Spleen (tissue), 11 donors: ENCODE data around the gene RAD9A. TPM values are rescaled to one million over a fixed set of nuclear protein-coding genes. Genes with fewer than 3 reads are reported as not detected.

ENCODE experiments used
- DNase-seq: peaks from one replicate; pipeline ENCODE4 v3.0.0-alpha.2; 2020
- H3K27ac ChIP-seq, 8 donors: fragments of 200-600 bp; sonication (generic) in 7 of 8; 1 replicate in 4 of 8; 2 replicates in 4 of 8; pipeline versions ENCODE4 v1.5.0 to v1.8.0; 2016 to 2021; ENCODE audit warnings: inconsistent platforms in 4 of 8, mild to moderate bottlenecking in 4 of 8, moderate library complexity in 1 of 8
- H3K27me3 ChIP-seq, 7 donors: fragments of 200-600 bp; sonication (generic) in 6 of 7; replicated peaks in 1 of 7; 1 replicate in 4 of 7; 2 replicates in 3 of 7; pipeline versions ENCODE4 v1.5.0 to v1.8.0; 2016 to 2021; ENCODE audit warnings: inconsistent platforms in 3 of 7, mild to moderate bottlenecking in 1 of 7
- H3K36me3 ChIP-seq, 6 donors: fragments of 200-600 bp; sonication (generic) in 5 of 6; 1 replicate in 4 of 6; 2 replicates in 2 of 6; pipeline versions ENCODE4 v1.5.0 to v1.8.0; 2016 to 2021; ENCODE audit warnings: inconsistent platforms in 2 of 6
- H3K4me1 ChIP-seq, 6 donors: fragments of 200-600 bp; sonication (generic) in 5 of 6; 1 replicate in 3 of 6; 2 replicates in 3 of 6; pipeline versions ENCODE4 v1.5.0 to v1.8.0; 2016 to 2021; ENCODE audit warnings: inconsistent platforms in 3 of 6
- H3K4me3 ChIP-seq, 8 donors: fragments of 200-600 bp; sonication (generic) in 7 of 8; 1 replicate in 4 of 8; 2 replicates in 4 of 8; pipeline versions ENCODE4 v1.5.0 to v1.8.0; 2016 to 2021; ENCODE audit warnings: inconsistent platforms in 4 of 8, mild to moderate bottlenecking in 4 of 8, moderate library complexity in 2 of 8
- H3K9me3 ChIP-seq, 8 donors: fragments of 200-600 bp; sonication (generic) in 7 of 8; 1 replicate in 4 of 8; 2 replicates in 4 of 8; pipeline versions ENCODE4 v1.5.0 to v1.8.0; 2016 to 2021; ENCODE audit warnings: inconsistent platforms in 4 of 8
- POLR2A ChIP-seq, 3 donors: fragments of 450-650 bp; IDR thresholded peaks; one replicate each; pipeline ENCODE4 v1.5.1; 2017; ENCODE audit warnings: antibody characterized with exemption in 3 of 3, mild to moderate bottlenecking in 1 of 3
- POLR2AphosphoS5 ChIP-seq, 3 donors: sonication (generic); formaldehyde crosslinking; IDR thresholded peaks; one replicate each; pipeline ENCODE4 v1.5.1; 2017; ENCODE audit warnings: antibody characterized with exemption in 3 of 3
- WGBS, 5 donors: extraction: QIAGEN DNeasy Blood & Tissue Kit in 3 of 5; methylation state at CpG; one replicate each; pipeline versions ENCODE4 v1.1.5 to v1.1.7; 2013 to 2018; 5-methylcytosine and 5-hydroxymethylcytosine counted together
- intact Hi-C: fragments of 100-400 bp; cut with DNase I; formaldehyde crosslinking; loops from one replicate; pipeline ENCODE4 v1.15.0; 2023; ENCODE audit warnings: low total_unique reads
- polyA plus RNA-seq, 3 donors: library from polyadenylated mRNA; stranded (reverse); fragments of 200-250 nt; gene quantifications; one replicate each; pipeline ENCODE4 v1.2.1, GENCODE V29; 2013
- total RNA-seq, 7 donors: library from RNA; depleted of rRNA in 3 of 7; stranded (reverse); fragments of >200 nt in 3 of 7; fragmentation: NEBNext Ultra II Directional in 4 of 7; extraction: Animal tissue kit (Norgen Biotek cat#: 25700) in 4 of 7; gene quantifications; one replicate each; pipeline versions ENCODE4 v1.1.0 to v1.2.1, GENCODE V29; 2016 to 2021
- TF ChIP-seq, protein P1 (sequence below), 11 experiments: fragments of 200-600 bp in 7 of 11; fragments of 450-650 bp in 4 of 11; sonication (generic) in 4 of 11; IDR thresholded peaks in 8 of 11; conservative IDR thresholded peaks in 3 of 11; 1 replicate in 7 of 11; 2 replicates in 4 of 11; pipeline versions ENCODE4 v1.4.0 to v1.8.0; 2016 to 2021; ENCODE audit warnings: antibody characterized with exemption in 11 of 11, inconsistent platforms in 4 of 11, mild to moderate bottlenecking in 1 of 11
- donor health status: healthy with polysubstance abuse.
- donor health status: DM: no; HTN: no; CAD: no; lungs with moderate emphysema.
- donor health status: DM: no; HTN: no; CAD: no.
- donor health status: Bipolar disorder and iron deficiency.
- donor health status: healthy.
- donor health status: DM: no; HTN: no; CAD: no.
- donor health status: DM: yes; HTN: yes; CAD: no.

Gene RAD9A
- total and polyA plus RNA-seq, 10 donors, result 18.2 to 44.8 (median 30.1) TPM

DNA sequence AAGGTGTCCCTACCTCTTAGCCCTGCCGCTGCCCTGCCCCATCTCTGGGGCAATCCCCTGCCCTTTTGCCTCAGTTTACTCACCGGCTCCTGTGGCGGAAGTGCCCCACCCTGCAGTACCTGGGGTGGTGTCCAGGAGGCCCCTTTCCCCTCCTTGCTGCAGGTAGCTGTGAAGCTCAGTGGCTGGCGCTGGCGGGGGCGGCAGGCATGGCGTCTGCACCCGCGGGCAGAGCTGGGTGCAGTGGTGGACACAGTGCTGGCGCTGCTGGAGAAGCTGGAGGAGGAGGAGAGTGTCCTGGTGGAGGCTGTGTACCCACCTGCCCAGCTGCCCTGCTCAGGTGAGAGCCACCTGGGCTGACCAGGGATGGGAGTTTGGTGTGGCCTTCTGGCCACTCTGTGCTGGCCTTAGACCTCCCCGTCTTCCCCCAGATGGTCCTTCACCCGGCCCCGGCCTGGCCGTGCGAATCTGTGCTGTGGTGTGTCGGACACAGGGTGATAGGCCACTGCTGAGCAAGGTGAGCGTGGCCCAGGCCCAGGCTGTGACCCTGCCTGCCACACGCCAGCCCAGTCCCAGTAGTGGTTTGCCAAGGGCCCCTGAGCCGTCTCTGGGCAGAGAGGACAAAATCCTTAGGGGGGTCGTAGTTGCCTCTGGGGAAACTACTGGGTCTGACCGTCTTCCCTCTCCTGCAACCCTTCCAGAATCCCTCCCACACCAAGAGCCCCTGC, 27.7 kb downstream of the RAD9A start:
- WGBS, 5 donors, result 83 to 91% (median 87%) methylated on average over 12 to 21 of the region's 21 CpGs
- Histone ChIP-seq H3K9me3 (no peaks in the 10 kb centered on the region), H3K4me3 (peak overlapping the region in 3 of 8 donors; percentile 54 to 85 (median 65)), H3K27me3 (peaks cover 0 to 21% (median 11%) of the 10 kb centered on the region in 7 donors), H3K4me1 (peaks cover 43 to 75% (median 66%) of the 10 kb centered on the region in 6 donors), H3K27ac (peak overlapping the region; percentile 11 to 96 (median 86)), H3K36me3 (no peaks in the 10 kb centered on the region)
- TF ChIP-seq, protein P1, sequence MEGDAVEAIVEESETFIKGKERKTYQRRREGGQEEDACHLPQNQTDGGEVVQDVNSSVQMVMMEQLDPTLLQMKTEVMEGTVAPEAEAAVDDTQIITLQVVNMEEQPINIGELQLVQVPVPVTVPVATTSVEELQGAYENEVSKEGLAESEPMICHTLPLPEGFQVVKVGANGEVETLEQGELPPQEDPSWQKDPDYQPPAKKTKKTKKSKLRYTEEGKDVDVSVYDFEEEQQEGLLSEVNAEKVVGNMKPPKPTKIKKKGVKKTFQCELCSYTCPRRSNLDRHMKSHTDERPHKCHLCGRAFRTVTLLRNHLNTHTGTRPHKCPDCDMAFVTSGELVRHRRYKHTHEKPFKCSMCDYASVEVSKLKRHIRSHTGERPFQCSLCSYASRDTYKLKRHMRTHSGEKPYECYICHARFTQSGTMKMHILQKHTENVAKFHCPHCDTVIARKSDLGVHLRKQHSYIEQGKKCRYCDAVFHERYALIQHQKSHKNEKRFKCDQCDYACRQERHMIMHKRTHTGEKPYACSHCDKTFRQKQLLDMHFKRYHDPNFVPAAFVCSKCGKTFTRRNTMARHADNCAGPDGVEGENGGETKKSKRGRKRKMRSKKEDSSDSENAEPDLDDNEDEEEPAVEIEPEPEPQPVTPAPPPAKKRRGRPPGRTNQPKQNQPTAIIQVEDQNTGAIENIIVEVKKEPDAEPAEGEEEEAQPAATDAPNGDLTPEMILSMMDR (IDR thresholded peaks at IDR 0.05 in 8 of 11, conservative IDR thresholded peaks at IDR 0.05 in 3 of 11), result peak in 2 of 11 experiments; percentile 5 to 20
- TF ChIP-seq POLR2AphosphoS5 (IDR thresholded peaks at IDR 0.05), result no peak
- intact Hi-C loops, result no loop called here
- DNase-seq, result no peak

DNA sequence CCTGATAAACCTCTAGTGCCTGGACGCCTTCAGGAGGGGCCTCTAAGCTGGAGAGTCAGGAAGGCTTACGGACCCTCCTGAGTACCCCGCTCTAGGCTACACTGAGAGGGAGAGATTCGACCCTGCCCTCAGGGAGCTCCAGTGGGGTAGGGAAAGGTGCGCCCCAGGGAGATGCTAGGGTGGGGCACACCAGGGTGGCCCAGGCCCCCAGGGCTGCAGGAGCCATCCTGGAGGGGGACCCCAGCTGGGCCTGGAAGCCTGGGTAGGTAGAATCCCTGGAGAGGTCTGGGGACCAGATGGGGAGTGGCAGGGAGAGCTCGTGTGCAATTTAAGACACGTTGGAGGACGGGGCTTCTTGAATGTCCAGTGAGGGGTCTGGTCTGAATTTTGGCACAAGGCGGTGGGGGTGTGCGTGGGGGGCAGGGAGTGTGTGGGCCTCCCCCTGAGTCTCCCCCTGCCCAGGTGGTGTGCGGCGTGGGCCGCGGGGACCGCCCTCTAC, 28.4 kb downstream of the RAD9A start:
- H3K27me3 ChIP-seq, result peaks cover 0 to 14% (median 6%) of the 10 kb centered on the region in 7 donors
- no peaks in the 10 kb centered on the region for H3K36me3 ChIP-seq
- no peak for TF ChIP-seq POLR2AphosphoS5 (IDR thresholded peaks at IDR 0.05)
- TF ChIP-seq POLR2A (IDR thresholded peaks at IDR 0.05), result no peak
- TF ChIP-seq, protein P1 (IDR thresholded peaks at IDR 0.05 in 8 of 11, conservative IDR thresholded peaks at IDR 0.05 in 3 of 11), result no peak
- H3K4me1 ChIP-seq, result peaks cover 40 to 69% (median 60%) of the 10 kb centered on the region in 6 donors
- peak overlapping the region; percentile 77 to 96 (median 94) for H3K27ac ChIP-seq
- peak overlapping the region; percentile 54 to 85 (median 62) for H3K4me3 ChIP-seq
- H3K9me3 ChIP-seq, result no peaks in the 10 kb centered on the region
- WGBS, 5 donors, result 20 to 60% (median 35%) methylated on average over 9 to 15 of the region's 15 CpGs
- no peak for DNase-seq
- intact Hi-C loops, result no loop called here

DNA sequence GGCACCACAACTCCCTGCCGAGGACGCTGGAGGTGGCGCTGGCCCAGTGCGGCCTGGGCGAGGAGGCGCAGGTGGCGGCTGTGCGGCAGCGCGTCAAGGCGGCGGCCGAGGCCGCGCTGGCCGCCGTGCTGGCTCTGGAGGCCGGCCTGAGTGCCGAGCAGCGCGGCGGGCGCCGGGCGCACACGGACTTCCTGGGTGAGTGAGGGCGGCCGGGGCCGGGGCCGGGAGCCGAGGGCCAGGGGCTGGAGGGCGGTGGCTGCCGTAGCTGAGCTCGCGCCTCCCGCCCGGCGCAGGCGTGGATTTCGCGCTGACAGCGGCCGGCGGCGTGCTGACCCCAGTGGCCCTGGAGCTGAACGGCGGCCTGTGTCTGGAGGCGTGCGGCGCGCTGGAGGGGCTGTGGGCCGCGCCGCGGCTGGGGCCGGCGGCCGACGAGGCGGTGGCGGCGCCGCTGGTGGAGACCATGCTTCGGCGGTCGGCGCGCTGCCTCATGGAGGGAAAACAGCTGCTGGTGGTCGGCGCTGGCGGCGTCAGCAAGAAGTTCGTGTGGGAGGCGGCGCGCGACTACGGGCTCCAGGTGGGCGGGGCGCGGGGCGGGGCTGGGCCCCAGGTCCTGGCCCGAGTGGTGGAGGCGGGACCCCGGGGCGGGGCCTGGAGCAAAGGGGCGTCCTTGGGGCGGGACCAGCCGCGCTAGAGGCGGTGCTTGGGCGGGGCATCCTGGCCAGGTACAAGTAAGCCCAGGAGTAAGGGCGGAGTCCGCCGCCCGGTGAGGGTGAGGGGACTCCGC, 29.1 kb downstream of the RAD9A start:
- WGBS, 5 donors, result 0 to 2% (median 1%) methylated on average over 46 to 97 of the region's 97 CpGs
- TF ChIP-seq POLR2AphosphoS5 (IDR thresholded peaks at IDR 0.05) (peak; percentile 92 to 94 (median 92)), POLR2A (IDR thresholded peaks at IDR 0.05) (peak in 2 of 3 donors; percentile 18 to 65)
- TF ChIP-seq, protein P1 (IDR thresholded peaks at IDR 0.05 in 8 of 11, conservative IDR thresholded peaks at IDR 0.05 in 3 of 11), result peak in 3 of 11 experiments; percentile 25 to 48 (median 48)
- H3K4me1 ChIP-seq, result peaks cover 39 to 62% (median 54%) of the 10 kb centered on the region in 6 donors

More for the DNA sequence above, 29.1 kb downstream of the RAD9A start:
- Histone ChIP-seq H3K36me3 (no peaks in the 10 kb centered on the region), H3K27me3 (peaks cover 0 to 8% (median 0%) of the 10 kb centered on the region in 7 donors), H3K9me3 (no peaks in the 10 kb centered on the region), H3K4me3 (peak overlapping the region; percentile 54 to 85 (median 62)), H3K27ac (peak overlapping the region; percentile 77 to 96 (median 94))
- intact Hi-C loops, result no loop called here
- DNase-seq, result peak; percentile 100
